Osteoblast (primary cell): ENCODE data around the gene EXOSC3. TPM values are rescaled to one million over a fixed set of nuclear protein-coding genes. Genes with fewer than 3 reads are reported as not detected.
"Not testable (repeated sequence)": the region's sequence is repeated elsewhere in the genome, so short reads cannot be mapped to it uniquely, and the experiment has no call there.

Experiments
- DNase-seq: peaks from one replicate; pipeline ENCODE4 v3.0.0; 2011; ENCODE audit warnings: low spot score, mixed read lengths; ENCODE audit not compliant: insufficient read length; ENCODE audit errors: missing footprints
- H2AFZ ChIP-seq: 2 replicates; pipeline ENCODE4 v1.6.0; 2011; ENCODE audit warnings: mild to moderate bottlenecking, low read length
- H3K27ac ChIP-seq: 2 replicates; pipeline ENCODE4 v1.5.1; 2011; ENCODE audit warnings: mild to moderate bottlenecking, low read depth, low read length, moderate library complexity
- H3K27me3 ChIP-seq: 2 replicates; pipeline ENCODE4 v1.6.0; 2012; ENCODE audit warnings: mild to moderate bottlenecking, control low read depth, inconsistent platforms, low read length, moderate library complexity; ENCODE audit not compliant: insufficient read depth
- H3K36me3 ChIP-seq: 2 replicates; pipeline ENCODE4 v1.5.1; 2011; ENCODE audit warnings: mild to moderate bottlenecking, low read length, control low read depth, moderate library complexity; ENCODE audit not compliant: insufficient read depth
- H3K4me1 ChIP-seq: 2 replicates; pipeline ENCODE4 v1.5.1; 2011; ENCODE audit warnings: mild to moderate bottlenecking, low read length, control low read depth, moderate library complexity; ENCODE audit not compliant: insufficient read depth
- H3K4me2 ChIP-seq: 2 replicates; pipeline ENCODE4 v1.6.0; 2011; ENCODE audit warnings: mild to moderate bottlenecking, low read length; ENCODE audit not compliant: insufficient read depth
- H3K4me3 ChIP-seq: fragments of 200-600 bp; sonication (generic); 3 replicates; pipeline ENCODE4 v1.5.1; 2012; ENCODE audit warnings: mild to moderate bottlenecking, low read length, inconsistent platforms; ENCODE audit not compliant: insufficient read depth
- H3K79me2 ChIP-seq: 2 replicates; pipeline ENCODE4 v1.6.0; 2012; ENCODE audit warnings: mild to moderate bottlenecking, low read length, control low read depth, inconsistent platforms; ENCODE audit not compliant: insufficient read depth
- H3K9me3 ChIP-seq: 2 replicates; pipeline ENCODE4 v1.5.1; 2011; ENCODE audit warnings: low read depth, low read length, control low read depth
- H4K20me1 ChIP-seq: 2 replicates; pipeline ENCODE4 v1.6.0; 2012; ENCODE audit warnings: mild to moderate bottlenecking, low read length, control low read depth; ENCODE audit not compliant: insufficient read depth
- total RNA-seq: library from RNA; depleted of rRNA; stranded (reverse); fragments of >200 nt; gene quantifications from 2 replicates; pipeline ENCODE4 v1.2.3, GENCODE V29; 2012
- TF ChIP-seq, protein P1 (sequence below): IDR thresholded peaks from 2 replicates; pipeline ENCODE4 v1.5.1; 2011; ENCODE audit warnings: mild to moderate bottlenecking, low read depth, low read length, moderate library complexity; ENCODE audit errors: extremely low read depth

Gene EXOSC3
- total RNA-seq, 1 donor, result 24.6 TPM

DNA sequence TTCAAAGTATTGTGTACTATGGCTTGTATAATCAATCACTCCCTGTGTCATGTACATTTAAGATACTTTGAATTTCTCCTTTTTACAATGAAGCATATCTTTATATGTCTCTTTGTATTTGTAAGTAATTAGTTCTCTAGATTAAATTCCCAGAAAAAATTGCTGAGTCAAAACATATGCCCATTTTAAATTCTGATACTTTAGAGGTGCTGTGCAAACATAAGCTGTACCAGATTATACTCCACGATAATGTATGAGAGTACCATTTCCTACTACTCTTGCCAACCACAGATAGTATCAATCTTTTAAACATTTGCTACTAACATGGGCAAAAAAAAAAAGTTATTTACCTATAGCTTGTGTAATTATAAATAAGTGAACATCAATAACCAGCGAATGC is 34.0 kb upstream of the EXOSC3 start:
- Histone ChIP-seq H3K27me3 (no peaks in the 10 kb centered on the region), H3K9me3 (no peaks in the 10 kb centered on the region), H3K4me1 (no peaks in the 10 kb centered on the region), H3K4me2 (no peak overlapping the region), H3K4me3 (no peak overlapping the region), H4K20me1 (peaks cover 6% of the 10 kb centered on the region), H3K79me2 (peaks cover 44% of the 10 kb centered on the region), H3K27ac (no peak overlapping the region), H3K36me3 (peaks cover 18% of the 10 kb centered on the region), H2AFZ (no peak overlapping the region)
- DNase-seq, result no peak
- TF ChIP-seq, protein P1, sequence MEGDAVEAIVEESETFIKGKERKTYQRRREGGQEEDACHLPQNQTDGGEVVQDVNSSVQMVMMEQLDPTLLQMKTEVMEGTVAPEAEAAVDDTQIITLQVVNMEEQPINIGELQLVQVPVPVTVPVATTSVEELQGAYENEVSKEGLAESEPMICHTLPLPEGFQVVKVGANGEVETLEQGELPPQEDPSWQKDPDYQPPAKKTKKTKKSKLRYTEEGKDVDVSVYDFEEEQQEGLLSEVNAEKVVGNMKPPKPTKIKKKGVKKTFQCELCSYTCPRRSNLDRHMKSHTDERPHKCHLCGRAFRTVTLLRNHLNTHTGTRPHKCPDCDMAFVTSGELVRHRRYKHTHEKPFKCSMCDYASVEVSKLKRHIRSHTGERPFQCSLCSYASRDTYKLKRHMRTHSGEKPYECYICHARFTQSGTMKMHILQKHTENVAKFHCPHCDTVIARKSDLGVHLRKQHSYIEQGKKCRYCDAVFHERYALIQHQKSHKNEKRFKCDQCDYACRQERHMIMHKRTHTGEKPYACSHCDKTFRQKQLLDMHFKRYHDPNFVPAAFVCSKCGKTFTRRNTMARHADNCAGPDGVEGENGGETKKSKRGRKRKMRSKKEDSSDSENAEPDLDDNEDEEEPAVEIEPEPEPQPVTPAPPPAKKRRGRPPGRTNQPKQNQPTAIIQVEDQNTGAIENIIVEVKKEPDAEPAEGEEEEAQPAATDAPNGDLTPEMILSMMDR, result no peak

DNA sequence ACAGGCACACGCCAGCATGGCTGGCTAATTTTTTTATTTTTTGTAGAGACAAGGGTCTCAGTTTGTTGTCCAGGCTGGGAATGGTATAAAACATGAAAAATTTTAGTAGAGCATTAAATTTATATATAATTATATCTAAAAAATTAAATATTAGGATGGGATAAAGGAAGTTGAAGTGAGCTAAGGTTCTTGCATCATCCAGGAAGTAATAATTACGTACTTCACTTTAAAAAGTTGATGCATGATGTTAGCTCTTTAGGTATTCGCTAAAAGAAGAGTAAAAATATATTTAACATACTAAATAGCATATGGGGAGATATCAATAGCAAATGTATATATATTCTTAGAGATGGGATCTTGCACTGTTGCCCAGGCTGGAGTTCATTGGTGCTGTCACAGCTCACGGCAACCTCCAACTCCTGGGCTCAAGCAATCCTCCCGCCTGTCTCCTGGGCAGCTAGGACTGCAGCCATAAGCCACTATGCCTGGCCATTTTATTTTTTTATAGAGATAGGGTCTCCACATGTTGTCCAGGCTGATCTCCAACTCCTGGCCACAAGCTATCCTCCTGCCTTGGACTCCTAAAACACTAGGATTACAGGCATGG is 28.0 kb upstream of the EXOSC3 start:
- Histone ChIP-seq H3K9me3 (no peaks in the 10 kb centered on the region), H3K4me3 (no peak overlapping the region), H2AFZ (no peak overlapping the region), H3K27ac (no peak overlapping the region), H3K36me3 (no peaks in the 10 kb centered on the region), H4K20me1 (peaks cover 26% of the 10 kb centered on the region), H3K27me3 (no peaks in the 10 kb centered on the region), H3K4me1 (no peaks in the 10 kb centered on the region), H3K4me2 (no peak overlapping the region), H3K79me2 (peaks cover 78% of the 10 kb centered on the region)
- no peak for DNase-seq
- TF ChIP-seq, protein P1, result no peak

DNA sequence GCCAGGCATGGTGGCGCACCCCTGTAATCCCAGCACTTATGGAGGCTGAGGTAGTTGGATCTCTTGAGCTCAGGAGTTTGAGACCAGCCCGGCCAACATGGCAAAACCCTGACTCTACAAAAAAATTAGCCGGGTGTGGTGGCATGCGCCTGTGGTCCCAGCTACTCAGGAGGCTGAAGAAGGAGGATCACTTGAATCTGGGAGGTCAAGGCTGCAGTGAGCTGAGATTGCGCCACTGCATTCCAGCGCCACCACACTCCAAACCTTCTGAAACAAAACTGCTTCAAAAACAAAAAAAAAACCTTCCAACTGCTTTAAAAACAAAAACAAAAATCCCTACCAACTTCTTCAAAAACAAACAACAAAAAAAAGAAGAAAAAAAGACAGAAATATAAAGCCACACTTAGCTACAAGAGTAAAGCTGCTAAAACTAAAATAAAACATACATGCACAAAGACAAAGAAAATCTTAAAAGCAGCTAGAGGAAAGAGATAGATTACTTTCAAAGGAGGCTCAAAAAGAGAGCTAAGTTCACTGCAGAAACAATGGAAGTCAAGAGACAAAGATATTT is 27.1 kb upstream of the EXOSC3 start:
- Histone ChIP-seq H3K4me2 (no peak overlapping the region), H3K36me3 (no peaks in the 10 kb centered on the region), H3K27ac (no peak overlapping the region), H3K9me3 (no peaks in the 10 kb centered on the region), H3K4me3 (no peak overlapping the region), H4K20me1 (peaks cover 27% of the 10 kb centered on the region), H3K27me3 (no peaks in the 10 kb centered on the region), H3K79me2 (peaks cover 77% of the 10 kb centered on the region), H2AFZ (no peak overlapping the region), H3K4me1 (no peaks in the 10 kb centered on the region)
- TF ChIP-seq, protein P1, result no peak
- DNase-seq, result no peak

DNA sequence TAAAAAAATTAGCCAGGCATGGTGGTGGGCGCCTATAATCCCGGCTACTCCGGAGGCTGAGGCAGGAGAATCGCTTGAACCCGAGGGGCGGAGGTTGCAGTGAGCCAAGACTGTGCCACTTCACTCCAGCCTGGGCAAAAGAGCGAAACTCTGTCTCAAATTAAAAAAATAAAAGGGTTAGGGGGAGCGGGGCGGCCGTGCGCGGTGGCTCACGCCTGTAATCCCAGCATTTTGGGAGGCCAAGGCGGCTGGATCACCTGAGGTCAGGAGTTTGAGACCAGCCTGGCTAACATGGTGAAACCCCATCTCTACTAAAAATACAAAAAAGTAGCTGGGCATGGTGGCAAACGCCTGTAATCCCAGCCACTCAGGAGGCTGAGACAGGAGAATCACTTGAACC is 24.8 kb upstream of the EXOSC3 start:
- DNase-seq, H3K27me3 ChIP-seq, H3K4me3 ChIP-seq, H3K27ac ChIP-seq, H2AFZ ChIP-seq, H3K4me1 ChIP-seq, H3K36me3 ChIP-seq, H3K9me3 ChIP-seq, H3K4me2 ChIP-seq: not testable (repeated sequence)
- Histone ChIP-seq H3K79me2 (peaks cover 81% of the 10 kb centered on the region), H4K20me1 (peaks cover 31% of the 10 kb centered on the region)
